HL-60 (cell line): ENCODE measurements around the gene CBLL1.

Source experiments
- DNase-seq, 2 experiments: peaks; one replicate each; pipeline ENCODE4 v3.0.0-alpha.2; 2010 to 2020; ENCODE audit warnings: low read depth in 1 of 2, low spot score in 1 of 2
- H3K27ac ChIP-seq: fragments of 250-450 bp; sonication (Bioruptor Pico); replicated peaks from 2 replicates; pipeline ENCODE4 v1.5.1; 2020; ENCODE audit warnings: mild to moderate bottlenecking, moderate library complexity
- H3K27me3 ChIP-seq: fragments of 250-450 bp; sonication (Bioruptor Pico); 2 replicates; pipeline ENCODE4 v1.5.1; 2021; ENCODE audit warnings: mild to moderate bottlenecking, moderate library complexity; ENCODE audit not compliant: insufficient read depth, poor library complexity, severe bottlenecking
- H3K4me3 ChIP-seq: replicated peaks from 2 replicates; pipeline ENCODE4 v1.5.1; 2011; ENCODE audit warnings: mild to moderate bottlenecking, control low read depth, low read length; ENCODE audit not compliant: insufficient read depth
- GABPA ChIP-seq: IDR thresholded peaks from 2 replicates; pipeline ENCODE4 v1.6.1; 2012; ENCODE audit warnings: low read depth
- POLR2AphosphoS5 ChIP-seq: IDR thresholded peaks from 2 replicates; pipeline ENCODE4 v1.6.1; 2012; ENCODE audit warnings: low read depth
- SPI1 ChIP-seq: IDR thresholded peaks from 2 replicates; pipeline ENCODE4 v1.6.1; 2012; ENCODE audit warnings: low read depth, mild to moderate bottlenecking, borderline replicate concordance
- long read RNA-seq: library from polyadenylated mRNA; unstranded; transcript quantifications from one replicate; pipeline ENCODE4 v2.0.0, GENCODE V29; 2020
- TF ChIP-seq, protein P1 (sequence below): IDR thresholded peaks from 2 replicates; pipeline ENCODE4 v1.6.1; 2012; ENCODE audit warnings: low read depth; ENCODE audit not compliant: insufficient replicate concordance
- TF ChIP-seq, protein P2 (sequence below): IDR thresholded peaks from one replicate; pipeline ENCODE4 v1.5.1; 2011; ENCODE audit warnings: low read length, control low read depth, inconsistent platforms; ENCODE audit not compliant: insufficient read depth

The CBLL1 gene, protein sequence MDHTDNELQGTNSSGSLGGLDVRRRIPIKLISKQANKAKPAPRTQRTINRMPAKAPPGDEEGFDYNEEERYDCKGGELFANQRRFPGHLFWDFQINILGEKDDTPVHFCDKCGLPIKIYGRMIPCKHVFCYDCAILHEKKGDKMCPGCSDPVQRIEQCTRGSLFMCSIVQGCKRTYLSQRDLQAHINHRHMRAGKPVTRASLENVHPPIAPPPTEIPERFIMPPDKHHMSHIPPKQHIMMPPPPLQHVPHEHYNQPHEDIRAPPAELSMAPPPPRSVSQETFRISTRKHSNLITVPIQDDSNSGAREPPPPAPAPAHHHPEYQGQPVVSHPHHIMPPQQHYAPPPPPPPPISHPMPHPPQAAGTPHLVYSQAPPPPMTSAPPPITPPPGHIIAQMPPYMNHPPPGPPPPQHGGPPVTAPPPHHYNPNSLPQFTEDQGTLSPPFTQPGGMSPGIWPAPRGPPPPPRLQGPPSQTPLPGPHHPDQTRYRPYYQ
- long read RNA-seq, full-length matches to known transcripts, result 55 of 75 reads
- long read RNA-seq, partial matches to known transcripts, result 4 of 75 reads
- long read RNA-seq, other reads (novel, unspliced or antisense), result 16 of 75 reads

DNA sequence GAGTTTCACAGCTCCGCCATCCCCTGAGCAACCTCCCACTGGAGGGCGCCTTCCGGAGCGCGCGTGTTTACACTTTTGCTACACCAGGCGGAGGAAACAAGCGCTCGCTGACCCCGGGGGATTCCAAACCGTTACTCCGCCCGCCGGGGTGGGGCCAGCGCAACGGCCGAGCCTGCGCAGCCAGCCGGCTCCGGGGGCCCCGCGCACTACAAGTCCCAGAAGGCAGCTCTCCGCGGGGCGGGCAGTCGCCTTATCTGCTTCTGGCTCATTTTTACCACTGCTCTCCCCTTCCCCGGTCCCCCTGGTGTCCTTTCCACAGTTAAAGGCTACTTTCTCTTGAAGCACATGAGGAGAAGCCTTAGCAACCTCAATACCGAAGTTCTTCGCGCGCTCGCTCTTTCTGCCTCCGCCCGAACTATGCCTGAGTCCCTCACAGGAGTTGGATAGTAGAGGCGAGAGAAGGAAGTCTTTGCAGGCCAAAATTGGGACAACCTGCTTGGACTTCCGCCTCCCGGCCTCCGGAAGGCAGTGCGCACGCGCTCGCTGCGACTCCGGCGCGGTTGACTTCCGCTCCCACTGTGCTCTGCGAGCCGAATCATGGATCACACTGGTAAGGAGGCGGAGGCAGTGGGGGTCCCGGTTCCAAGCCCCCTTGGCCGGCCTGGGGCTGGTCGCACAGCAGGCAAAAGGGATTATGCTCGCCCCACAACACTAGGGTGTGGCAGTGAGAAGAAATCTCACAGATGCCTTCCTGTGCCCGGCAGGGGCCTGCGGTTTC lies at the start of gene CBLL1:
CBLL1 (plus strand) TSS at position 576 of the 778 bp plus-strand sequence; CDS start at position 598, 22 bp downstream.
- H3K27me3 ChIP-seq, result no peaks in the 10 kb centered on the region
- peak within 1 kb of the TSS; percentile 97 for H3K27ac ChIP-seq
- TF ChIP-seq, protein P1, sequence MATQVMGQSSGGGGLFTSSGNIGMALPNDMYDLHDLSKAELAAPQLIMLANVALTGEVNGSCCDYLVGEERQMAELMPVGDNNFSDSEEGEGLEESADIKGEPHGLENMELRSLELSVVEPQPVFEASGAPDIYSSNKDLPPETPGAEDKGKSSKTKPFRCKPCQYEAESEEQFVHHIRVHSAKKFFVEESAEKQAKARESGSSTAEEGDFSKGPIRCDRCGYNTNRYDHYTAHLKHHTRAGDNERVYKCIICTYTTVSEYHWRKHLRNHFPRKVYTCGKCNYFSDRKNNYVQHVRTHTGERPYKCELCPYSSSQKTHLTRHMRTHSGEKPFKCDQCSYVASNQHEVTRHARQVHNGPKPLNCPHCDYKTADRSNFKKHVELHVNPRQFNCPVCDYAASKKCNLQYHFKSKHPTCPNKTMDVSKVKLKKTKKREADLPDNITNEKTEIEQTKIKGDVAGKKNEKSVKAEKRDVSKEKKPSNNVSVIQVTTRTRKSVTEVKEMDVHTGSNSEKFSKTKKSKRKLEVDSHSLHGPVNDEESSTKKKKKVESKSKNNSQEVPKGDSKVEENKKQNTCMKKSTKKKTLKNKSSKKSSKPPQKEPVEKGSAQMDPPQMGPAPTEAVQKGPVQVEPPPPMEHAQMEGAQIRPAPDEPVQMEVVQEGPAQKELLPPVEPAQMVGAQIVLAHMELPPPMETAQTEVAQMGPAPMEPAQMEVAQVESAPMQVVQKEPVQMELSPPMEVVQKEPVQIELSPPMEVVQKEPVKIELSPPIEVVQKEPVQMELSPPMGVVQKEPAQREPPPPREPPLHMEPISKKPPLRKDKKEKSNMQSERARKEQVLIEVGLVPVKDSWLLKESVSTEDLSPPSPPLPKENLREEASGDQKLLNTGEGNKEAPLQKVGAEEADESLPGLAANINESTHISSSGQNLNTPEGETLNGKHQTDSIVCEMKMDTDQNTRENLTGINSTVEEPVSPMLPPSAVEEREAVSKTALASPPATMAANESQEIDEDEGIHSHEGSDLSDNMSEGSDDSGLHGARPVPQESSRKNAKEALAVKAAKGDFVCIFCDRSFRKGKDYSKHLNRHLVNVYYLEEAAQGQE, result no peak
- TF ChIP-seq GABPA (peak; percentile 75), POLR2AphosphoS5 (peak; percentile 66), SPI1 (peak; percentile 82; the same call in 1 of the 2 replicates)
- TF ChIP-seq, protein P2, sequence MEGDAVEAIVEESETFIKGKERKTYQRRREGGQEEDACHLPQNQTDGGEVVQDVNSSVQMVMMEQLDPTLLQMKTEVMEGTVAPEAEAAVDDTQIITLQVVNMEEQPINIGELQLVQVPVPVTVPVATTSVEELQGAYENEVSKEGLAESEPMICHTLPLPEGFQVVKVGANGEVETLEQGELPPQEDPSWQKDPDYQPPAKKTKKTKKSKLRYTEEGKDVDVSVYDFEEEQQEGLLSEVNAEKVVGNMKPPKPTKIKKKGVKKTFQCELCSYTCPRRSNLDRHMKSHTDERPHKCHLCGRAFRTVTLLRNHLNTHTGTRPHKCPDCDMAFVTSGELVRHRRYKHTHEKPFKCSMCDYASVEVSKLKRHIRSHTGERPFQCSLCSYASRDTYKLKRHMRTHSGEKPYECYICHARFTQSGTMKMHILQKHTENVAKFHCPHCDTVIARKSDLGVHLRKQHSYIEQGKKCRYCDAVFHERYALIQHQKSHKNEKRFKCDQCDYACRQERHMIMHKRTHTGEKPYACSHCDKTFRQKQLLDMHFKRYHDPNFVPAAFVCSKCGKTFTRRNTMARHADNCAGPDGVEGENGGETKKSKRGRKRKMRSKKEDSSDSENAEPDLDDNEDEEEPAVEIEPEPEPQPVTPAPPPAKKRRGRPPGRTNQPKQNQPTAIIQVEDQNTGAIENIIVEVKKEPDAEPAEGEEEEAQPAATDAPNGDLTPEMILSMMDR, result peak; percentile 61
- H3K4me3 ChIP-seq, result peak within 1 kb of the TSS; percentile 93
- DNase-seq, result peak; percentile 81 to 96

DNA sequence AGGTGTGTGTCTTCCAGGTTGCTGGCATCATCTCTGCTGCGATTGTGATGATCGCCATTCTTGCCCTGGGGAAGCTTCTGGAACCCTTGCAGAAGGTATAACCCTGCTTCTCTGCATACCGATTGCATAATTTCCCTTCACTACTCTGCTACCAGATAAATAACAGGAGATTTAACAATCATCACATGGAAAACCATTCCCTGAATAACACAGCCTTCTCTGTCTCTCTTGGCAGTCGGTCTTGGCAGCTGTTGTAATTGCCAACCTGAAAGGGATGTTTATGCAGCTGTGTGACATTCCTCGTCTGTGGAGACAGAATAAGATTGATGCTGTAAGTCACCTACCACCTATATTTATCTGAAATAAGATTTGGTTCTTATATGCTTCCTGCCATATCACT lies 49.6 kb upstream of the CBLL1 start:
- no peak for DNase-seq
- no peak overlapping the region for H3K4me3 ChIP-seq
- H3K27me3 ChIP-seq, result peaks cover 2% of the 10 kb centered on the region

More for the DNA sequence above, 49.6 kb upstream of the CBLL1 start:
- TF ChIP-seq GABPA (no peak), POLR2AphosphoS5 (no peak), SPI1 (no peak)
- TF ChIP-seq, protein P1, result no peak
- TF ChIP-seq, protein P2, result no peak
- H3K27ac ChIP-seq, result no peak overlapping the region
